HG02588 (cell line): ENCODE measurements around the gene ADAMTS16.

Source experiments
- ATAC-seq: cut with Tn5 transposase; IDR thresholded peaks from one replicate; pipeline ENCODE4 v1.9.1; 2021; ENCODE audit warnings: mild to moderate bottlenecking, moderate library complexity; ENCODE audit not compliant: unreplicated experiment

The ADAMTS16 gene

GRCh38 chr5:5306696-5307095 lies 166.6 kb downstream of the ADAMTS16 start:
- ATAC-seq = no peak

GRCh38 chr5:5308319-5308718 lies 168.2 kb downstream of the ADAMTS16 start:
- no peak for ATAC-seq

- ATAC-seq = no peak
Observed at GRCh38 chr5:5309645-5310044, 169.5 kb downstream of the ADAMTS16 start.

GRCh38 chr5:5313101-5313635 lies 173.0 kb downstream of the ADAMTS16 start:
- ATAC-seq = no peak

- no peak for ATAC-seq
Observed at GRCh38 chr5:5314166-5314565, 174.0 kb downstream of the ADAMTS16 start.

- ATAC-seq = no peak
Observed at GRCh38 chr5:5314626-5315025, 174.5 kb downstream of the ADAMTS16 start.

- ATAC-seq = no peak
Observed at GRCh38 chr5:5315068-5315980, 175.2 kb downstream of the ADAMTS16 start.

GRCh38 chr5:5316334-5316733 lies 176.2 kb downstream of the ADAMTS16 start:
- ATAC-seq = no peak

- ATAC-seq = no peak
Observed at GRCh38 chr5:5317976-5318375, 177.8 kb downstream of the ADAMTS16 start.

GRCh38 chr5:5318426-5319190 lies 178.5 kb downstream of the ADAMTS16 start:
- no peak for ATAC-seq

- ATAC-seq = no peak
Observed at GRCh38 chr5:5320062-5320805, 180.1 kb downstream of the ADAMTS16 start.

GRCh38 chr5:5321137-5321536 lies 181.0 kb downstream of the ADAMTS16 start:
- no peak for ATAC-seq

GRCh38 chr5:5323551-5323950 lies 183.4 kb downstream of the ADAMTS16 start:
- ATAC-seq = no peak

- ATAC-seq = no peak
Observed at GRCh38 chr5:5326115-5326758, 186.1 kb downstream of the ADAMTS16 start.

- no peak for ATAC-seq
Observed at GRCh38 chr5:5327126-5327525, 187.0 kb downstream of the ADAMTS16 start.

GRCh38 chr5:5330728-5331452 lies 190.8 kb downstream of the ADAMTS16 start:
- ATAC-seq = no peak

GRCh38 chr5:5331848-5332247 lies 191.7 kb downstream of the ADAMTS16 start:
- no peak for ATAC-seq

- ATAC-seq = no peak
Observed at GRCh38 chr5:5332287-5332686, 192.2 kb downstream of the ADAMTS16 start.

GRCh38 chr5:5335107-5335506 lies 195.0 kb downstream of the ADAMTS16 start:
- no peak for ATAC-seq
